ENCODE data around the gene TMX2. TPM values are rescaled to one million over a fixed set of nuclear protein-coding genes. Genes with fewer than 3 reads are reported as not detected.
"Not testable (repeated sequence)": the region's sequence is repeated elsewhere in the genome, so short reads cannot be mapped to it uniquely, and the experiment has no call there.

Gene TMX2
- total RNA-seq, 1 experiment from 2014 or later, result 93.9 TPM

DNA sequence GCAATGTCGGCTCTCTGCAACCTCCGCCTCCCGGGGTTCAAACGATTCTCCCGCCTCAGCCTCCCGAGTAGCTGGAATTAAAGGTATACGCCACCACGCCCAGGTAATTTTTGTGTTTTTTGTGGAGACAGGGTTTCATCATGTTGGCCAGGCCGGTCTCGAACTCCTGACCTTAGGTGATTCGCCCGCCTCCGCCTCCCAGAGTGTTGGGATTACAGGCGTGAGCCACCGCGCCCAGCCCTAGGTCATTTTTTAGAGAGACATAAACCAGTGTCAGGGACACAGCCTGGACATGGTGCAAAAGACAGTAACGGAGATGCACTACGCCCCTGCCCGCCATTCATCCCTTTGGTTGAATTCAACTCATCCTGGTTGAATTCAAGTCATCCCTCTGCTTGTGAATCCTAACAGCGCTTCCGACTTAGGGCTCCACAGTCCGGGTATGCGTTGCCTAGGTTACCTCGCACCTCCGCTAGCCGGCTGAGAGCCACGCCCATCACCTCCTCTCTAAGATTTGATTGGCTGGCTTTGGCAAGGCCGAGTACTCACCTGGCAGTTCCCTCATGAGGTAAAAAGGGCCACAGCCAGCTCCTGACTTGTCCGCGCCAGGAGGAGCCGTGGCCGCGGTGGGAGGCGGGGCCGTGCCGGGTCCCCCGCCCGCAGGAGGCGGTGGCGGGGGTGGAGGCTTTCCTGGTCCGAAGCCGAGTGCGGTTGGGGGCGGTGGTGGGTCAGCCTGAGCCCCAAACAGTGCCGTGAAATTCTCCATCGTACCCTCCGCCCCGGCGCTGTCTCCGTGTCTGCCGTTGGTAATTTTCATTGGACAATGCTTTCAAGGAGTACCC, 758 bp upstream of the TMX2 start, which contains the start of gene MED19 (continued):
- TF ChIP-seq EZH2phosphoT487 (IDR thresholded peaks at IDR 0.05; ENCODE audit: borderline replicate concordance) (no peak), ZNF274 (IDR thresholded peaks at IDR 0.05; ENCODE audit: low read depth, low read length) (no peak), SP1 (IDR thresholded peaks at IDR 0.05; ENCODE audit: low read depth) (no peak)
- TF ChIP-seq, protein P1, sequence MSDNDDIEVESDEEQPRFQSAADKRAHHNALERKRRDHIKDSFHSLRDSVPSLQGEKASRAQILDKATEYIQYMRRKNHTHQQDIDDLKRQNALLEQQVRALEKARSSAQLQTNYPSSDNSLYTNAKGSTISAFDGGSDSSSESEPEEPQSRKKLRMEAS (IDR thresholded peaks at IDR 0.05), result peak; percentile 60

DNA sequence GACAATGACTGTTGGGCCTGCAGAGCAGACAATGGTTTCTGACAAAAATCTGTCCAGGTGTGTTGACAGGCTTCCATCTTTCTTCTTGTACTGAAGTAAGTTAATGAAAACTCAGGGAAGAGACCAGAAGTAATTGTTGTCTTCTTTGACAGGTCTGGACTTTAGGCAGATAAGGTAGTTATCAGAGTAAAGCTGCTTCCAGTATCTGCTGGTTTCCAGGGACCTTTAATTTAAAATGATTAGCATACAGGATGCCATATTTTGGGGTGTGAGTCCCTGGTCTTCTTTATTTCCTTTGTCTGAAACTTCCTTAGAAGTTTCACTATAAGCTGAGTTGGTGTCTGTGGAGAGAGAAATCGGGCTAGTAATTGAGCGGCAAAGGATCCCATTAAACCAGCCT, 1.4 kb downstream of the TMX2 start:
- Histone ChIP-seq H3K9me2 (ENCODE audit: insufficient read depth) (no peaks in the 10 kb centered on the region), H3K9ac (ENCODE audit: low read length) (peak overlapping the region; percentile 98), H3K36me3 (ENCODE audit: control insufficient read depth in 1 of 2, insufficient read depth in 2 of 2, low read length in 2 of 2) (peaks cover 4 to 8% of the 10 kb centered on the region in 2 experiments; a peak in 2 of 4 replicates), H4K20me1 (ENCODE audit: insufficient read depth) (no peaks in the 10 kb centered on the region), H3K27me3 (ENCODE audit: insufficient read depth, low read length) (no peaks in the 10 kb centered on the region), H3K4me2 (ENCODE audit: low read length) (peak overlapping the region; percentile 78), H3K4me1 (ENCODE audit: control insufficient read depth in 1 of 2, insufficient read depth in 2 of 2, low read length in 2 of 2) (peaks cover 18 to 22% of the 10 kb centered on the region in 2 experiments), H3K79me2 (ENCODE audit: insufficient read depth, low read length) (peaks cover 68% of the 10 kb centered on the region), H3K27ac (ENCODE audit: low read depth, low read length) (no peak overlapping the region), H3K4me3 (replicated peaks in 1 of 2; ENCODE audit: low read depth in 1 of 2, low read length in 2 of 2) (peak overlapping the region; percentile 91 to 98), H3K9me3 (ENCODE audit: control insufficient read depth in 1 of 2, insufficient read depth in 1 of 2, low read depth in 1 of 2, low read length in 2 of 2) (no peaks in the 10 kb centered on the region), H2AFZ (ENCODE audit: low read depth, low read length, poor library complexity, severe bottlenecking) (no peak overlapping the region)
- ATAC-seq (no peak), DNase-seq (ENCODE audit: low read depth, low spot score) (no peak)
- ChIA-PET RAD21 (ENCODE audit: low non-redundant PET in 1 of 2, low total read pairs in 2 of 2, uncharacterized antibody in 2 of 2, unreplicated experiment in 2 of 2) (no interaction called here), CTCF (interaction anchor here (0.6 to 0.8 kb wide), 2 partner anchors 11 to 85 kb away, joined by 3 read pairs; no protein-coding TSS in a partner anchor), POLR2A (interaction anchor here (1.3 kb wide), 1 partner anchor 10 kb away, joined by 3 read pairs; no protein-coding TSS in a partner anchor)
- BruUV-seq (replicated peaks), result no TSS peak
- intact Hi-C loops (cut with micrococcal nuclease), result loop anchor here (2.0 to 5.0 kb wide), 2 partner anchors 47 to 863 kb away; partner anchors contain the start of genes LPXN and ZFP91
- TF ChIP-seq EZH2phosphoT487 (IDR thresholded peaks at IDR 0.05; ENCODE audit: borderline replicate concordance), result no peak
- no peak for TF ChIP-seq JUND (IDR thresholded peaks at IDR 0.05)
- no peak for TF ChIP-seq ELF1 (IDR thresholded peaks at IDR 0.05; ENCODE audit: borderline replicate concordance, low read depth)
- no peak for TF ChIP-seq POLR2AphosphoS5 (IDR thresholded peaks at IDR 0.05; ENCODE audit: low read depth, low read length)
- no peak for TF ChIP-seq FOSL1 (IDR thresholded peaks at IDR 0.05; ENCODE audit: low read depth)
- TF ChIP-seq, protein P1 (IDR thresholded peaks at IDR 0.05), result no peak
- no peak for TF ChIP-seq SRF (IDR thresholded peaks at IDR 0.05; ENCODE audit: low read depth)
- no peak for TF ChIP-seq SP1 (IDR thresholded peaks at IDR 0.05; ENCODE audit: low read depth)
- TF ChIP-seq, protein P2, sequence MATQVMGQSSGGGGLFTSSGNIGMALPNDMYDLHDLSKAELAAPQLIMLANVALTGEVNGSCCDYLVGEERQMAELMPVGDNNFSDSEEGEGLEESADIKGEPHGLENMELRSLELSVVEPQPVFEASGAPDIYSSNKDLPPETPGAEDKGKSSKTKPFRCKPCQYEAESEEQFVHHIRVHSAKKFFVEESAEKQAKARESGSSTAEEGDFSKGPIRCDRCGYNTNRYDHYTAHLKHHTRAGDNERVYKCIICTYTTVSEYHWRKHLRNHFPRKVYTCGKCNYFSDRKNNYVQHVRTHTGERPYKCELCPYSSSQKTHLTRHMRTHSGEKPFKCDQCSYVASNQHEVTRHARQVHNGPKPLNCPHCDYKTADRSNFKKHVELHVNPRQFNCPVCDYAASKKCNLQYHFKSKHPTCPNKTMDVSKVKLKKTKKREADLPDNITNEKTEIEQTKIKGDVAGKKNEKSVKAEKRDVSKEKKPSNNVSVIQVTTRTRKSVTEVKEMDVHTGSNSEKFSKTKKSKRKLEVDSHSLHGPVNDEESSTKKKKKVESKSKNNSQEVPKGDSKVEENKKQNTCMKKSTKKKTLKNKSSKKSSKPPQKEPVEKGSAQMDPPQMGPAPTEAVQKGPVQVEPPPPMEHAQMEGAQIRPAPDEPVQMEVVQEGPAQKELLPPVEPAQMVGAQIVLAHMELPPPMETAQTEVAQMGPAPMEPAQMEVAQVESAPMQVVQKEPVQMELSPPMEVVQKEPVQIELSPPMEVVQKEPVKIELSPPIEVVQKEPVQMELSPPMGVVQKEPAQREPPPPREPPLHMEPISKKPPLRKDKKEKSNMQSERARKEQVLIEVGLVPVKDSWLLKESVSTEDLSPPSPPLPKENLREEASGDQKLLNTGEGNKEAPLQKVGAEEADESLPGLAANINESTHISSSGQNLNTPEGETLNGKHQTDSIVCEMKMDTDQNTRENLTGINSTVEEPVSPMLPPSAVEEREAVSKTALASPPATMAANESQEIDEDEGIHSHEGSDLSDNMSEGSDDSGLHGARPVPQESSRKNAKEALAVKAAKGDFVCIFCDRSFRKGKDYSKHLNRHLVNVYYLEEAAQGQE (IDR thresholded peaks at IDR 0.05; ENCODE audit: low read depth), result no peak
- TF ChIP-seq SIN3A (IDR thresholded peaks at IDR 0.05; ENCODE audit: low read depth), result no peak
- no peak for TF ChIP-seq RAD21 (IDR thresholded peaks at IDR 0.05; ENCODE audit: low read depth)
- TF ChIP-seq, protein P3, sequence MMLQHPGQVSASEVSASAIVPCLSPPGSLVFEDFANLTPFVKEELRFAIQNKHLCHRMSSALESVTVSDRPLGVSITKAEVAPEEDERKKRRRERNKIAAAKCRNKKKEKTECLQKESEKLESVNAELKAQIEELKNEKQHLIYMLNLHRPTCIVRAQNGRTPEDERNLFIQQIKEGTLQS (IDR thresholded peaks at IDR 0.05), result no peak

DNA sequence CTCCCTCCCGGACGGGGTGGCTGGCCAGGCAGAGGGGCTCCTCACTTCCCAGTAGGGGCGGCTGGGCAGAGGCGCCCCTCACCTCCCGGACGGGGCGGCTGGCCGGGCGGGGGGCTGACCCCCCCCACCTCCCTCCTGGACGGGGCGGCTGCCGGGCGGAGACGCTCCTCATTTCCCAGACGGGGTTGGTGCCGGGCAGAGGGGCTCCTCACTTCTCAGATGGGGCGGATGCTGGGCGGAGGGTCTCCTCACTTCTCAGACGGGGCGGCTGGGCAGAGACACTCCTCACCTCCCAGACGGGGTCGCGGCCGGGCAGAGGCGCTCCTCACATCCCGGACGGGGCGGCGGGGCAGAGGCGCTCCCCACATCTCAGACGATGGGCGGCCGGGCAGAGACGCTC, 4.3 kb downstream of the TMX2 start:
- H3K9me2 ChIP-seq (ENCODE audit: insufficient read depth); intact Hi-C loops (cut with micrococcal nuclease); H3K27me3 ChIP-seq (ENCODE audit: insufficient read depth, low read length); H4K20me1 ChIP-seq (ENCODE audit: insufficient read depth); POLR2A ChIA-PET; RAD21 ChIA-PET (ENCODE audit: low non-redundant PET in 1 of 2, low total read pairs in 2 of 2, uncharacterized antibody in 2 of 2, unreplicated experiment in 2 of 2); H2AFZ ChIP-seq (ENCODE audit: low read depth, low read length, poor library complexity, severe bottlenecking); H3K9ac ChIP-seq (ENCODE audit: low read length); H3K4me3 ChIP-seq (replicated peaks in 1 of 2; ENCODE audit: low read depth in 1 of 2, low read length in 2 of 2); H3K9me3 ChIP-seq (ENCODE audit: control insufficient read depth in 1 of 2, insufficient read depth in 1 of 2, low read depth in 1 of 2, low read length in 2 of 2); DNase-seq (ENCODE audit: low read depth, low spot score); H3K27ac ChIP-seq (ENCODE audit: low read depth, low read length); BruUV-seq (replicated peaks); ATAC-seq; CTCF ChIA-PET; H3K4me2 ChIP-seq (ENCODE audit: low read length): not testable (repeated sequence)
- Histone ChIP-seq H3K36me3 (ENCODE audit: control insufficient read depth in 1 of 2, insufficient read depth in 2 of 2, low read length in 2 of 2) (peaks cover 4 to 19% of the 10 kb centered on the region in 2 experiments; a peak in 2 of 4 replicates), H3K4me1 (ENCODE audit: control insufficient read depth in 1 of 2, insufficient read depth in 2 of 2, low read length in 2 of 2) (peaks cover 10 to 14% of the 10 kb centered on the region in 2 experiments; a peak in 2 of 4 replicates), H3K79me2 (ENCODE audit: insufficient read depth, low read length) (peaks cover 74% of the 10 kb centered on the region)
